Stimulated activated naive CD8-positive, alpha-beta T cell treated with anti-CD3 and anti-CD28 coated beads, Interleukin-15, Interleukin-2, amounts not matched to agents 100 U/mL and 50 U/mL, for 24 hours (primary cell): ENCODE measurements around the gene USP37.
A peak's percentile ranks its signal among the peaks of the same experiment; 100 is the strongest.
"Not testable (repeated sequence)": the region's sequence is repeated elsewhere in the genome, so short reads cannot be mapped to it uniquely, and the experiment has no call there.

Experiments
- ATAC-seq: fragments of 150-1000 bp; cut with Tn5 transposase; one replicate; pipeline ENCODE4 v1.10.0; 2021
- DNase-seq: peaks from one replicate; pipeline ENCODE4 v3.0.0; 2021

USP37 gene

GRCh38 chr2:218568190-218569037 lies at the start of gene USP37, which contains the start of gene CNOT9:
TSS of gene USP37 (minus strand) at chr2:218568351. CDS start at chr2:218558653, 9,698 bp downstream.
TSS of gene CNOT9 (plus strand) at chr2:218568839. CDS start at chr2:218568955, 116 bp downstream.
- DNase-seq = peak; percentile 100
- ATAC-seq = peak; percentile 95

GRCh38 chr2:218615868-218616315 lies 47.7 kb upstream of the USP37 start:
- ATAC-seq = no peak
- DNase-seq = no peak

- ATAC-seq = no peak
- DNase-seq = no peak
Measured at GRCh38 chr2:218607436-218608115, 39.4 kb upstream of the USP37 start, which contains the start of gene PLCD4. TSS of gene PLCD4 (plus strand) at chr2:218607899. CDS start at chr2:218615740, 7,841 bp downstream.

GRCh38 chr2:218605432-218605831 lies 37.3 kb upstream of the USP37 start:
- ATAC-seq = no peak
- no peak for DNase-seq

GRCh38 chr2:218585541-218585940 lies 17.4 kb upstream of the USP37 start:
- ATAC-seq (no peak), DNase-seq (no peak)

GRCh38 chr2:218583983-218584850 lies 16.1 kb upstream of the USP37 start:
- DNase-seq (no peak), ATAC-seq (no peak)

DNA sequence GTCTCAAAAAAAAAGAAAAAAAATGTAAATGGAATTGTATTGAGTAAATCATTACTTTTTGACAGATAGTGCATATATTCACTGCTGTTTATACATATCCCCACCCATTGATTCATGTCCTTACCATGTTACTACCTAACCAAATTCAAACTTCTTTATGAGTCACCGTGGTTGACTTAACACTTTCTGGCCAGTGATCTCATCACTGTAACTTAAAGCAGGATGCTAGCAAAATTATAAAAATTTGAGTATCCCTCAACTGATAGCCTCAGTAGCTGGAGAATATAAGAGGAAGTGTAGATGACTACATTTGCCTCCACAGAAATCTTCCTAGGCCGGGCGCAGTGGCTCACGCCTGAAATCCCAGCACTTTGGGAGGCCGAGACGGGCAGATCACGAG lies 13.9 kb upstream of the USP37 start:
- no peak for DNase-seq
- ATAC-seq = peak; percentile 99

- no peak for ATAC-seq
Measured at GRCh38 chr2:218578272-218578877, 10.2 kb upstream of the USP37 start.

DNA sequence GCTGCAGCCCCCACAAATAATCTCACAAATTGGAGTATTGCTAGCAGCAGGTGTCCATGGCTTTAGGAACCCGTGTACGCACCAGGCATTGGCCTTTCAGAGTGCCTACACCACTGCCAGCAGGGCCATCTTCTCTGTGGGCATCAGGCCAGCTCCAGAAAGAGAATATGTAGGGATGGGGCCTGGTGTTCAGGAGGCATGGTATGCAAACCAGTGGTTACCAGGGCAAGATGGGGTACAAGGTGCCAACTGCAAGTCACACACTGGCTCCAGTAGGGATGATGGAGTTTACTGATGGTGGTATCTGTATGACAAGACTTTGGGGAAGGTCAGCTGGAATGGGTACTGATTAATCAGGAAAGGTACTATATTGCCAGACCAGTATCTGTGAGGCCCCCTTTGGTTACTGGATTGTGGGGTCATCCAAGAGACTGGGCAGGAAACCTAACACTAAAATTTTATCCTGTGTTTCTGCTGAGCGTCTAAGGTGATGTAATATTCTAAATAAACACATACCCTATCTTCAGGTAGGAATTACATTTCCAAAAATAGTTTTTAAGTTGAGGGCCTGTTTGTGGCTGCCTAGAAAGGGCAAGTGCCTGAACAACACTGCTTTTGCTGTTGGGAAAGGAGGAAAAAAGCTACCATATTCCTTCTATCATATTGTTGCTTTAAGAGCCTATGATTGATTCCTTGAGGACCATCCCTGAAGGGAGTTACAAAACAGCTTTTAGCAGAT lies 9.5 kb upstream of the USP37 start:
- ATAC-seq (no peak), DNase-seq (no peak)

More at GRCh38 chr2:218578272-218578877, 10.2 kb upstream of the USP37 start:
- no peak for DNase-seq

- no peak for DNase-seq
- ATAC-seq = no peak
Measured at GRCh38 chr2:218576854-218577253, 8.7 kb upstream of the USP37 start.

GRCh38 chr2:218570850-218571249 lies 2.7 kb upstream of the USP37 start:
- DNase-seq = no peak
- no peak for ATAC-seq

- peak; percentile 13 for DNase-seq
- no peak for ATAC-seq
Measured at GRCh38 chr2:218569661-218570500, 1.7 kb upstream of the USP37 start.

GRCh38 chr2:218569038-218569431 lies 884 bp upstream of the USP37 start:
- ATAC-seq = peak; percentile 11
- DNase-seq = peak; percentile 72

- ATAC-seq (peak; percentile 42), DNase-seq (no peak)
Measured at GRCh38 chr2:218567797-218568189, 358 bp downstream of the USP37 start.

GRCh38 chr2:218566296-218566695 lies 1.9 kb downstream of the USP37 start:
- DNase-seq = no peak
- no peak for ATAC-seq

DNA sequence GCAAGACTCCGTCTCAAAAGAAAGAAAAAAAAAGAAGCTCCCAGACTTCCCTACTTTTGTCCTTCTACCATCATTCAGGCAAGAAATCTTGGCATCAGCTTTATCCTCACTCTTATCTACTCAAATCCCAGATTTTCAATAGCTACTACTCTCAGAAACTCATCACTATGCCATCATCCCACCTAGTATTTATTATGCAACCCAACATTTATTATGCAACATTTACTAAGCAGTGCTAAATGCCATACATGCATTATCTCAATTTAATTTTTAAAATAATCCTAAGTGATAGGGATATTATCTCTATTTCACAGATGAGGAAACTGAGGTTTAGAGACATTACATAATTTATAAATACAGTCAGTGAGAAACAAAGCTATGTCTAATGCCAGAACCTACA lies 4.1 kb downstream of the USP37 start:
- DNase-seq = no peak

GRCh38 chr2:218558986-218559385 lies 9.2 kb downstream of the USP37 start:
- ATAC-seq = no peak
- no peak for DNase-seq

More for the DNA sequence above, 4.1 kb downstream of the USP37 start:
- ATAC-seq = no peak

- DNase-seq = no peak
- ATAC-seq = no peak
Measured at GRCh38 chr2:218557941-218558340, 10.2 kb downstream of the USP37 start.

DNA sequence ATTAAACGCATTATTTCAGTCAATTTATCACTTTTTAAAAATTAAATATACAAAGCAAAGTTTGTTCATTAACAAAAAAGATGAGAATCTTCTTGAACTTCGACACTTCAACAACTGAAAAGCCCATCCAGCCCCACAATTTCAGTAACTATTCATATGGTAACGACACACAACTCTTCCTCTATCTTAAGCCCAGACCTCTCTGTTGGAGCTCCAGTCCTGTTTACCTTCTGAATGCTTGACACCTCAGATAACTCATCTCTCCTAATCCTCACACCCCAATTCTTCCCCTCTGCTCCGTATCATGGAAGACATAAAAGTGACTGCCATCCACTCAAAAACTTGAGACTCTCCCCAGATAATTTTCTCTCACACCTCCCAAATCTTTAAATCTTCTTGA lies 12.6 kb downstream of the USP37 start:
- no peak for ATAC-seq
- DNase-seq = no peak

DNA sequence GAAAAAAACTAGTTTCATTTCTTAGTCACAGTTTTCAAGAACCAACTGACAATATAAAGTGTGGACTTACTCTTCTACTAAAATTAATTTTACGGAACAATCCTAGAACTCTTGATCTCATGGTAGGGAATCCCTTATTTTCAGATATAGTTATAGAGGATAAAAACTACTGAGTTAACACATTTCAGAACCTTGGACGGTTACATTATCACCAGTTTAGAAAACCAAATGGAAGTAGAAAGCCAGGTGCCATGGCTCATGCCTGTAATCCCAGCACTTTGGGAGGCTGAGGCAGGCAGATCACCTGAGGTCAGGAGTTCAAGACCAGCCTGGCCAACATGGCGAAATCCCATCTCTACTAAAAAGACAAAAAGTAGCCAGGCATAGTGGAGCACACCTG lies 13.9 kb downstream of the USP37 start:
- not testable (repeated sequence) for ATAC-seq, DNase-seq
